C4-2B (cell line): ENCODE data around the gene ECSCR.

Source experiments
- CTCF ChIP-seq: fragments of 450-650 bp; conservative IDR thresholded peaks from 2 replicates; pipeline ENCODE4 v1.5.1; 2017; ENCODE audit warnings: mild to moderate bottlenecking
- ZFX ChIP-seq: fragments of 450-650 bp; IDR thresholded peaks from 2 replicates; pipeline ENCODE4 v1.6.1; 2017

- TF ChIP-seq CTCF (peak; percentile 92), ZFX (no peak)
Observed at GRCh38 chr5:139422307-139422893, 40.1 kb downstream of the ECSCR start.
